Nephron (organoid): ENCODE results near the gene LRP2BP.

Experiments
- H3K27ac Mint-ChIP-seq, 3 experiments: 2 replicates each; pipeline ENCODE4 v1.8.0; 2020; ENCODE audit warnings: mixed read lengths in 3 of 3, mild to moderate bottlenecking in 2 of 3, moderate library complexity in 1 of 3
- H3K27me3 Mint-ChIP-seq: 2 replicates; pipeline ENCODE4 v1.8.0; 2021; ENCODE audit warnings: low read depth, mild to moderate bottlenecking, moderate library complexity, mixed read lengths
- H3K36me3 Mint-ChIP-seq: 2 replicates; pipeline ENCODE4 v1.8.0; 2020; ENCODE audit warnings: low read depth, mixed read lengths
- H3K4me1 Mint-ChIP-seq: 2 replicates; pipeline ENCODE4 v1.8.0; 2020; ENCODE audit warnings: mixed read lengths
- H3K4me3 Mint-ChIP-seq, 3 experiments: 2 replicates each; pipeline ENCODE4 v1.8.0; 2020; ENCODE audit warnings: mild to moderate bottlenecking in 3 of 3, mixed read lengths in 3 of 3, moderate library complexity in 2 of 3
- H3K9me3 Mint-ChIP-seq: 2 replicates; pipeline ENCODE4 v1.8.0; 2020; ENCODE audit warnings: mixed read lengths
- TF ChIP-seq, protein P1 (sequence below), 3 experiments: fragments of 200-600 bp; sonication (generic); IDR thresholded peaks; one replicate each; pipeline ENCODE4 v1.5.0; 2021; ENCODE audit warnings: antibody characterized with exemption in 3 of 3; ENCODE audit not compliant: unreplicated experiment in 3 of 3

Gene LRP2BP

DNA sequence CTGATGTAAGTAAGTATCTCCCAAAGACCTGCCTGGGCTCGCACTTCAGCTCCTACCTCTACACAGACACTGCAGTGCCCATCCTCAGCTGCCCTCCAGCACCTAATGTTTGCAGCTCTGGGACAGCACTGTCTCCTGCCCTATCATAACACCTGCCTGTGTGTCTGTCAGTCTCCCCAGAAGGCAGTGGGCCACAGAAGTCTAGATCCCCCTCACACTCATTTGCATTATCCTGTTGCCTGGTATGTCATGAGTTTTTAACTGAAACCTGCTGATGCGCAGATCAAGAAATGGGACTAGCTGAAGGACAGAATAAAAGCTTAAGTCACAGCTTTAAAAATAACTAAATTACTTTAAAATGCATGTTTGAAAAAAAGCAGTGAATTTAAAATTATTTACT is 43.0 kb downstream of the LRP2BP start:
- no peaks in the 10 kb centered on the region for H3K4me1 Mint-ChIP-seq
- H3K4me3 Mint-ChIP-seq = no peak overlapping the region
- TF ChIP-seq, protein P1, sequence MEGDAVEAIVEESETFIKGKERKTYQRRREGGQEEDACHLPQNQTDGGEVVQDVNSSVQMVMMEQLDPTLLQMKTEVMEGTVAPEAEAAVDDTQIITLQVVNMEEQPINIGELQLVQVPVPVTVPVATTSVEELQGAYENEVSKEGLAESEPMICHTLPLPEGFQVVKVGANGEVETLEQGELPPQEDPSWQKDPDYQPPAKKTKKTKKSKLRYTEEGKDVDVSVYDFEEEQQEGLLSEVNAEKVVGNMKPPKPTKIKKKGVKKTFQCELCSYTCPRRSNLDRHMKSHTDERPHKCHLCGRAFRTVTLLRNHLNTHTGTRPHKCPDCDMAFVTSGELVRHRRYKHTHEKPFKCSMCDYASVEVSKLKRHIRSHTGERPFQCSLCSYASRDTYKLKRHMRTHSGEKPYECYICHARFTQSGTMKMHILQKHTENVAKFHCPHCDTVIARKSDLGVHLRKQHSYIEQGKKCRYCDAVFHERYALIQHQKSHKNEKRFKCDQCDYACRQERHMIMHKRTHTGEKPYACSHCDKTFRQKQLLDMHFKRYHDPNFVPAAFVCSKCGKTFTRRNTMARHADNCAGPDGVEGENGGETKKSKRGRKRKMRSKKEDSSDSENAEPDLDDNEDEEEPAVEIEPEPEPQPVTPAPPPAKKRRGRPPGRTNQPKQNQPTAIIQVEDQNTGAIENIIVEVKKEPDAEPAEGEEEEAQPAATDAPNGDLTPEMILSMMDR (IDR thresholded peaks at IDR 0.05; ENCODE audit: unreplicated experiment in 3 of 3) = no peak
- peaks cover 51% of the 10 kb centered on the region for H3K36me3 Mint-ChIP-seq
- H3K9me3 Mint-ChIP-seq = no peaks in the 10 kb centered on the region
- no peak overlapping the region for H3K27ac Mint-ChIP-seq
- no peaks in the 10 kb centered on the region for H3K27me3 Mint-ChIP-seq

DNA sequence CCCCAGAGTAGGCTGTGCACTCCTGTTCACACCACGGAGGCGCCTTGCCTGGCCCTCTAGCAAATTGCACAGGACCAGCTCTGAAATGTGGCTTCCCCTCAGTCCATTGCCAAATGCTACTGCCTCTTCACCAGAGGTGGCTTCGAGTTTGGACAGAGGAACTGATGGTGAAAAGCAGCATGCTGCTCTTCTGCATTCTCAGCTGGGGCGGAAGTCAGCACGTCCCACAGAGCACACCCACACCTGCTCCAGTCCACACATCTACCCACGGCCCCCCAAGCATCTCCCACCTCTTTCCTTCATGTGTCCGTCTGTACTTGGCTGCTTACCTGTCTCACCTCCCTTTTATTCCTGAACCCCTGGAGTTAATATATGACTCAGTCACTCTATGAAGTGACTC is 43.5 kb downstream of the LRP2BP start:
- Mint-ChIP-seq H3K4me1 (no peaks in the 10 kb centered on the region), H3K27me3 (no peaks in the 10 kb centered on the region), H3K9me3 (no peaks in the 10 kb centered on the region), H3K27ac (no peak overlapping the region), H3K36me3 (peaks cover 55% of the 10 kb centered on the region), H3K4me3 (no peak overlapping the region)
- TF ChIP-seq, protein P1 (IDR thresholded peaks at IDR 0.05; ENCODE audit: unreplicated experiment in 3 of 3) = no peak

DNA sequence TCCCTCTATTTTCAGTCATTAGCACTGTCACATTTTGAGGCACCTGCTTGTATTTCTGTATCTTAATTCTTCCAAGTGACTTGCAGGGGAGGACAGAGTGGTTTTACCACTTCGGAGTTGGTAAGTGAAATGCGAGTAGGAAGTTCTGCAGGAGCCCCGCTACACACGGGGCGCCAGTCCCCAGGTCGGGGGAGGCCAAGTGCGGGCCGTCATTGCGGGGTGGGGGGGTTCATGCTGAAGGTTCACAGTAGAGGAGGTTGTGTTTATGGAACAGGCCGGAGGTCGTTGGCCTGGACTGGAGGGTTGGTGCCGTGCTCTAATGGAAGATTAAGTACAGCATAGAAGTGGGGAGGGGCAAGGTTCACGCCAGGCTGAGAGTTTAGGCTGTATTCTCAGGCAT is 44.0 kb downstream of the LRP2BP start:
- H3K27ac Mint-ChIP-seq = no peak overlapping the region
- no peak overlapping the region for H3K4me3 Mint-ChIP-seq
- H3K9me3 Mint-ChIP-seq = no peaks in the 10 kb centered on the region
- TF ChIP-seq, protein P1 (IDR thresholded peaks at IDR 0.05; ENCODE audit: unreplicated experiment in 3 of 3) = no peak
- no peaks in the 10 kb centered on the region for H3K4me1 Mint-ChIP-seq
- H3K27me3 Mint-ChIP-seq = no peaks in the 10 kb centered on the region
- H3K36me3 Mint-ChIP-seq = peaks cover 60% of the 10 kb centered on the region

DNA sequence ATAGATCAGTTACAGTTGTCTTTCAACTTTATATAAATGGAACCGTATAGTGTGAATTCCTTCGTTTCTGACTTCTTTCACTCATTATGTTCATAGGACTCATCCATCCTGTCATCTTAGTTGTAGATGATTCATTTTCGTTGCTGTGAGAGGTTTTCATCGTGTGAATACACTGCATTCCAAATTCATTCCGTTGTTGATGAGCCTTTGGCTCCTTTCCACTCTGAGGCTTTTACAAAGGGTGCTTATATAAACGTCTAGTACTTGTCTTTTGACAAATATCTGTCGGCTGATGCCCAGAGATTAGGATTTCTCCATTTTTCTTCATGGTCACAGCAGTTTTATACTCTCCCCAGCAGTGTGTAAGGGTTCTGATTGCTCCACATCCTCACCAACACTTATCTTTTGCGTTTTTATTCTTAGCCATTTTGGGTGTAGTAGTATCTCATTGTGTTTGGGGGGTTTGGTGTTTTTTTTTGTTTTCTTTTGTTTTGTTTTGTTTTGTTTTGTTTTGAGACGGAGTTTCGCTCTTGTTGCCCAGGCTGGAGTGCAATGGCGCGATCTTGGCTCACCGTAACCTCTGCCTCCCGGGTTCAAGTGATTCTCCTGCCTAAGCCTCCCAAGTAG is 48.6 kb downstream of the LRP2BP start:
- Mint-ChIP-seq H3K9me3 (no peaks in the 10 kb centered on the region), H3K27me3 (no peaks in the 10 kb centered on the region), H3K27ac (no peak overlapping the region), H3K4me1 (peaks cover 19% of the 10 kb centered on the region), H3K36me3 (peaks cover 59% of the 10 kb centered on the region), H3K4me3 (no peak overlapping the region)
- TF ChIP-seq, protein P1 (IDR thresholded peaks at IDR 0.05; ENCODE audit: unreplicated experiment in 3 of 3) = no peak

DNA sequence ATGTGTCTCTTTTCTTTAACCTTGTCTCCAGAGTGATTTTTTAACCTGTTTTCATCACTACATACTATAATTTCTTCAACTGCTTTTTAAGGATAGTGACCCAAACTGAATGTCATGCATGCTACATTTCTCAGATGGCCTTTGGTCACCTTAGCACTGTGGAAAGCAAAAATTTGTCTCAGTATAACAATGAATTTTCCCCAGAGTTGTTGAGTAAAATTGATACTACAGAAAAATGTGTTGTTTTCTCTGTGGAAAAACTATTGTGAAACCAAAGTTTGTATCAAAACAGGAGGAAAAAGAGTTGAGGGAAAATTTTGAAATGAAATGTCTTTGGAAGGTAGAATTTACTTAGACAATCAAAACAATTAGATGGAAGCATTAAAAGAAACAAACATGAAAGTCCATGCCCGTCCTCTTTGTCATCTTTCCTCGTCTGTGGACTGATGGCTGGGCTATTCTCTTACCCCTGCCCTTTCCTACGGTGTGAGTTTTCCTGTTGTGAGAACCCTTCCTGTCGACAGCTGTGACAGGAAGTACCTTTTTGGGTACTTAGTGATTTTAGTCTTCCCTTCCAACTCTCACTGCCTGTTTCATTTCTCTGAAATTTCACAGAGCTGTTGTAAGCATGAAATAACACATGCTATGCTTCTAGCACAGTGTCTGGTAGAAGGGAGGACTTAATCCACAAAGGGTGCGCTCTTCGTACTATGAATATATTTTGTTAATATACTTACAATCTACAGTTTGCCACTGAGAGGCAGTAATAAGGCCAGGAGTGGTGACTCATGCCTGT is 50.8 kb downstream of the LRP2BP start:
- H3K36me3 Mint-ChIP-seq = peaks cover 53% of the 10 kb centered on the region
- no peaks in the 10 kb centered on the region for H3K9me3 Mint-ChIP-seq
- H3K27me3 Mint-ChIP-seq = no peaks in the 10 kb centered on the region
- H3K4me1 Mint-ChIP-seq = peaks cover 19% of the 10 kb centered on the region
- TF ChIP-seq, protein P1 (IDR thresholded peaks at IDR 0.05; ENCODE audit: unreplicated experiment in 3 of 3) = no peak
- H3K4me3 Mint-ChIP-seq = no peak overlapping the region
- H3K27ac Mint-ChIP-seq = peak overlapping the region in 2 of 3 experiments; percentile 55 to 68
